22Rv1 (cell line): Measurements from ENCODE around the gene CMTM7.

Source experiments
- CTCF ChIP-seq: fragments of 450-650 bp; IDR thresholded peaks from 2 replicates; pipeline ENCODE4 v1.5.1; 2017; ENCODE audit warnings: mild to moderate bottlenecking
- ZFX ChIP-seq: fragments of 450-650 bp; IDR thresholded peaks from 2 replicates; pipeline ENCODE4 v1.6.1; 2017; ENCODE audit warnings: antibody characterized with exemption, borderline replicate concordance

DNA sequence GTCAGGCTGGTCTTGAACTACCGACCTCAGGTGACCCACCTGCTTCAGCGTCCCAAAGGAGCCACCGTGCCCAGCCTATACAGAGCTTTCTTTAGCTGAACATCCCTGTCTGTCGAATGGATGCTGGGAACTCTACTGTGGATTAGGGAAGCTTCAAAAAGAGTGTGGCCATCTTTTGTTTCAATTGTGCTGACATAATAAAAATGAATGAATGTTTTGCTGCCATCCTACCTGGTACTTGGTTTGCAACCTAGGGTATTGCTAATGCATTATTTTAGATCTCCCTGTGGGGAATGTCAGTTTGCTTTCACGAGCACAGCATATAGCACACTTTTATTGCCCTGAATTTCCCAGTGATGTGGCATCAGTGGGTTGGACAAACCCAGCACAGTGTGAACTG, 78.7 kb downstream of the CMTM7 start:
- TF ChIP-seq CTCF: no peak
- no peak for TF ChIP-seq ZFX
